Uterus (tissue), 2 donors: ENCODE measurements around the gene CAMK1D.

Experiments
- CTCF ChIP-seq, 4 experiments: fragments of 200-600 bp in 2 of 4; fragments of 450-650 bp in 2 of 4; sonication (generic) in 2 of 4; IDR thresholded peaks; one replicate each; pipeline ENCODE4 v1.5.1; 2016 to 2019; ENCODE audit warnings: antibody characterized with exemption in 4 of 4, mild to moderate bottlenecking in 2 of 4, moderate library complexity in 1 of 4
- POLR2A ChIP-seq, 2 donors: fragments of 450-650 bp; IDR thresholded peaks; one replicate each; pipeline ENCODE4 v1.6.1; 2016; ENCODE audit warnings: antibody characterized with exemption in 2 of 2, mild to moderate bottlenecking in 1 of 2, moderate library complexity in 1 of 2

- TF ChIP-seq POLR2A (IDR thresholded peaks at IDR 0.05) (no peak), CTCF (IDR thresholded peaks at IDR 0.05) (no peak)
These were observed 499.3 kb downstream of the CAMK1D start for GRCh38 chr10:12848439-12849173.
